Adrenal gland (tissue), 12 donors: ENCODE measurements around the gene RXFP4. TPM values are rescaled to one million over a fixed set of nuclear protein-coding genes. Genes with fewer than 3 reads are reported as not detected.

Experiments used
- DNase-seq, 7 donors: peaks; one replicate each; pipeline ENCODE4 v3.0.0-alpha.2; 2019 to 2020
- H3K27ac ChIP-seq, 5 donors: fragments of 200-600 bp; sonication (generic) in 4 of 5; 1 replicate in 3 of 5; 2 replicates in 2 of 5; pipeline versions ENCODE4 v1.5.1 to v1.8.0; 2016 to 2020; ENCODE audit warnings: mild to moderate bottlenecking in 1 of 5
- H3K27me3 ChIP-seq: fragments of 200-600 bp; 2 replicates; pipeline ENCODE4 v1.8.0; 2021
- H3K36me3 ChIP-seq, 2 donors: fragments of 200-600 bp; replicated peaks in 1 of 2; 1 replicate in 1 of 2; 2 replicates in 1 of 2; pipeline versions ENCODE4 v1.5.1 to v1.8.0; 2018 to 2022
- H3K4me1 ChIP-seq, 2 donors: fragments of 200-600 bp; replicated peaks in 1 of 2; 1 replicate in 1 of 2; 2 replicates in 1 of 2; pipeline versions ENCODE4 v1.5.1 to v1.8.0; 2018 to 2021
- H3K4me3 ChIP-seq, 4 donors: fragments of 200-600 bp; sonication (generic) in 3 of 4; one replicate each; pipeline ENCODE4 v1.5.1; 2016 to 2018
- H3K9me3 ChIP-seq, 3 donors: fragments of 200-600 bp; sonication (generic) in 1 of 3; replicated peaks in 1 of 3; 1 replicate in 2 of 3; 2 replicates in 1 of 3; pipeline versions ENCODE4 v1.5.1 to v1.8.0; 2016 to 2021
- CTCF ChIP-seq, 6 experiments: fragments of 450-650 bp in 4 of 6; fragments of 200-600 bp in 2 of 6; sonication (generic) in 1 of 6; IDR thresholded peaks; 1 replicate in 5 of 6; 2 replicates in 1 of 6; pipeline versions ENCODE4 v1.5.1 to v1.8.0; 2016 to 2021; ENCODE audit warnings: antibody characterized with exemption in 6 of 6, mild to moderate bottlenecking in 2 of 6, moderate library complexity in 1 of 6
- POLR2A ChIP-seq, 2 donors: fragments of 450-650 bp; IDR thresholded peaks; one replicate each; pipeline ENCODE4 v1.6.1; 2017; ENCODE audit warnings: antibody characterized with exemption in 2 of 2, mild to moderate bottlenecking in 2 of 2, moderate library complexity in 1 of 2
- WGBS, 4 donors: extraction: QIAGEN DNeasy Blood & Tissue Kit in 2 of 4; methylation state at CpG; one replicate each; pipeline versions ENCODE4 v1.1.5 to v1.1.7; 2013 to 2017; 5-methylcytosine and 5-hydroxymethylcytosine counted together
- intact Hi-C, 2 donors: fragments of 100-400 bp; cut with DNase I; formaldehyde crosslinking; loops; one replicate each; pipeline versions ENCODE4 v1.14.1 to v1.15.0; 2022 to 2023
- polyA plus RNA-seq, 3 donors: library from polyadenylated mRNA; stranded (reverse); fragments of 200-250 nt in 2 of 3; fragments of 350-450 nt in 1 of 3; fragmentation: Illumina TruSeq in 1 of 3; extraction: RNeasy Lipid Tissue Mini Kit (QIAGEN cat#74804) in 1 of 3; gene quantifications; one replicate each; pipeline ENCODE4 v1.2.3, GENCODE V29; 2013 to 2014
- total RNA-seq, 9 donors: library from RNA; depleted of rRNA in 4 of 9; stranded (reverse); fragments of >200 nt in 4 of 9; fragments of 120-200 nt in 1 of 9; fragmentation: NEBNext Ultra II Directional in 1 of 9; extraction: Animal tissue kit (Norgen Biotek cat#: 25700) in 1 of 9; gene quantifications; one replicate each; pipeline versions ENCODE4 v1.1.0 to v1.2.4, GENCODE V29; 2013 to 2023
- donor health status: healthy with polysubstance abuse.
- donor health status: Bipolar disorder and iron deficiency.
- donor health status: DM: yes; HTN: yes; CAD: no.
- donor health status: DM: no; HTN: no; CAD: no.
- donor health status: DM: no; HTN: no; CAD: no.
- donor health status: DM: yes; HTN: yes; CAD: no.

Gene RXFP4
- total and polyA plus RNA-seq, 12 donors, result not detected

- Histone ChIP-seq H3K4me1 (peaks cover 39 to 58% of the 10 kb centered on the region in 2 donors), H3K36me3 (peaks cover 0 to 42% of the 10 kb centered on the region in 2 donors), H3K27me3 (no peaks in the 10 kb centered on the region), H3K4me3 (peak overlapping the region; percentile 28 to 81 (median 48)), H3K27ac (peak overlapping the region; percentile 64 to 94 (median 87)), H3K9me3 (no peaks in the 10 kb centered on the region)
- TF ChIP-seq CTCF (IDR thresholded peaks at IDR 0.05), result no peak
- TF ChIP-seq POLR2A (IDR thresholded peaks at IDR 0.05), result no peak
- intact Hi-C loops, result no loop called here
- WGBS, 4 donors, result 2 to 5% (median 4%) methylated on average over 10 of the region's 10 CpGs
- peak in 3 of 7 donors; percentile 16 to 58 (median 30) for DNase-seq
Observed at GRCh38 chr1:155933591-155934096, 7.8 kb upstream of the RXFP4 start.

DNA sequence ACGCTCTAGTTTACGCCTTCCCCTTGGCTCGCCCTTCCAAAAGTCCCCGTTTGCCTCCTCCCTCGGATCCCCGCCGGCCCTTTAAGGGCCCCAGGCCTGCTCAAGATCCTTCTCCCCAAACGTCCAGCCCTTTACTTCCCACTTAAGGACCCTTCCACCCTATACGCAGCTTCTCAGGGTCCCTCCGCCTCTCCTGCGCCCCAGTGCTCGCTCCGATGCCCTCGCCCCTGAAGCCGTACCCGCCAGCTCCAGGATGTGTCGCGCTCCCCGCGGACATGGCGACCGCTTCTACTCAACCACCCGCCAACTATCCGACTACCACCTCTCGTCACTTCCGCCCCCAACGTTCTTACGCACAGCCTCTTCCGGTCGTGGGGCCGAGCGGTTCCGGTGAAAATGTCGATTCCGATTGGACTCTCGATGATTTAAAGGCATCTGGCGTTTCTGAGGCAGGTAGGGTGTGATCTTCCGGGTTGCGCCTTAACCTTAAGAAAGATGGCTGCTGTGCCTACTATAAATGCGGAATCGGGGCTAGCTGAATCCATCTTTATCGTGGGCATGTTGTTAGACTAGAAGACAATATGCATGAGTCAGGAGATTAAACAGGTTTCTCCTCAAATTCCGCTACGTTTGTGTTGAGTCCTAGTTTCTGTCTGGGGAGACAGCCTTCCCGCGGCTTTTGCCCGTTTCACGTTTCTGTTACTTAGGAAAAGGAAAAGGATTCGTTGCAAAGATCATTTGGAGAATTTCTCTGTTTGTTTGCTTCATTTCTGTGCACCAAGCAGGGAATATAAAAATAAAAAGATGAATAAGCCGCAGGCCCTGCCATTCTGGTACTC lies 7.1 kb upstream of the RXFP4 start, which contains the start of gene KHDC4:
KHDC4 (minus strand) TSS at position 317 of the 839 bp plus-strand sequence; CDS start at position 277, 40 bp downstream.
- Histone ChIP-seq H3K4me1 (peaks cover 39 to 53% of the 10 kb centered on the region in 2 donors), H3K36me3 (peaks cover 0 to 36% of the 10 kb centered on the region in 2 donors), H3K27me3 (no peaks in the 10 kb centered on the region), H3K4me3 (peak within 1 kb of the TSS; percentile 36 to 81 (median 48)), H3K27ac (peak within 1 kb of the TSS; percentile 70 to 94 (median 87)), H3K9me3 (no peaks in the 10 kb centered on the region)
- intact Hi-C loops, result no loop called here
- DNase-seq, result peak; percentile 95 to 99 (median 97)
- 0 to 1% (median 1%) methylated on average over 38 to 50 of the region's 50 CpGs for WGBS, 4 donors
- peak in 3 of 6 experiments; percentile 4 to 23 (median 6) for TF ChIP-seq CTCF (IDR thresholded peaks at IDR 0.05)
- TF ChIP-seq POLR2A (IDR thresholded peaks at IDR 0.05), result peak; percentile 93 to 99

DNA sequence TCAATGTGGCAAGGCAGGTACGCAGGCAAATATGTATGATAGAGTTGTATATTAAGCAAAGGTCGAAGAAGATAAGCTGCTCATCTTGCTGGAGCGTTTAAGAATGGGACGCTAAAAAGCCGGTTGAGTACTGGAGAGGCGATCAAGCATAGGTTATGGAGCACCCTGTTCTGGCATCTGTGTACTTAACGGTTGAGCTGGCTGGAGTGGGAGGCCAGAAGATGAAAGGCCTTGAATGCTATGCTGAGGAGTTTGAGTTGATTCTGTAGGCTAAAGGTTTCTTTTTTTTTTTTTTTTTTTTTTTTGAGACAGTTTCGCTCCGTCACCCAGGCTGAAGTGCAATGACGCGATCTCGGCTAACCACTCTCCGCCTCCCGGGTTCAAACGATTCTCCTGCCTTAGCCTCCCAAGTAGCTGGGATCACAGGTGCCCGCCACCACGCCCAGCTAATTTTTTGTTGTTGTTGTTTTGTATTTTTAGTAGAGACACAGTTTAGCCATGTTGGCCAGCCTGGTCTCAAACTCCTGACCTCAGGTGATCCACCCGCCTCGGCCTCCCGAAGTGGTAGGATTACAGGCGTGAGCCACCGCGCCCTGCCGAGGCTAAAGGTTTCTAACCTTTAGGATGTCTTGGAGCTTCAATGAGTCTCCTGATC lies 6.4 kb upstream of the RXFP4 start:
- peak overlapping the region in 3 of 4 donors; percentile 34 to 81 (median 36) for H3K4me3 ChIP-seq
- peaks cover 39 to 51% of the 10 kb centered on the region in 2 donors for H3K4me1 ChIP-seq
- no peaks in the 10 kb centered on the region for H3K27me3 ChIP-seq
- DNase-seq, result peak in 1 of 7 donors; percentile 60
- H3K27ac ChIP-seq, result peak overlapping the region; percentile 70 to 94 (median 87)
- H3K9me3 ChIP-seq, result no peaks in the 10 kb centered on the region
- TF ChIP-seq CTCF (IDR thresholded peaks at IDR 0.05) (no peak), POLR2A (IDR thresholded peaks at IDR 0.05) (no peak)
- 78 to 89% (median 79%) methylated on average over 24 of the region's 24 CpGs for WGBS, 4 donors
- intact Hi-C loops, result no loop called here
- peaks cover 0 to 28% of the 10 kb centered on the region in 2 donors for H3K36me3 ChIP-seq

DNA sequence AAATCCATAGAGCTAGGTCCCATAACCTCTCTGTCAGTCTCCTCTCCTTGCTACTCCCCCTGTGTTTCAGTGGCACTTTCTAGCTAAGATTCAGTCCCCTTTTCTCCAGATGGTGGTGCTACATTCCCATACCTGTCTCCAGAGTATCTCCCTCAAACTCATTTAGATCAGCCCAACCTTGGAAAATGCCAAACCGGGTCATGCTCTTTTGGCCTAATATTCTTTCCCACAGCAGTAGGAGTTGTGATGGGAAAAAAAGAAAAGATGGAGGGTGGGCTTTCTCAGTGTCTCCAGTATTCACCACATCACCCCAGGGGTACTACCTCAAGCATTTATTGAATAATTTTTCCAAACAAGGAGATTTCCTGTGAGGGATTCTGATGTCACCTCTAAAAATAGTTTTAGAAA lies 3.2 kb upstream of the RXFP4 start:
- Histone ChIP-seq H3K9me3 (no peaks in the 10 kb centered on the region), H3K4me3 (no peak overlapping the region), H3K27ac (peak overlapping the region in 3 of 5 donors; percentile 4 to 54 (median 19)), H3K36me3 (no peaks in the 10 kb centered on the region), H3K4me1 (peaks cover 23 to 45% of the 10 kb centered on the region in 2 donors), H3K27me3 (no peaks in the 10 kb centered on the region)
- TF ChIP-seq CTCF (IDR thresholded peaks at IDR 0.05) (peak; percentile 38 to 95 (median 72)), POLR2A (IDR thresholded peaks at IDR 0.05) (no peak)
- DNase-seq, result peak in 5 of 7 donors; percentile 53 to 66 (median 54)
- 0% methylated on average over 1 of the region's 1 CpG for WGBS, 4 donors
- intact Hi-C loops, result no loop called here
